ENCODE measurements around the gene REEP1. TPM values are rescaled to one million over a fixed set of nuclear protein-coding genes. Genes with fewer than 3 reads are reported as not detected.

The REEP1 gene
- polyA plus RNA-seq, 1 experiment = 0.10 TPM

DNA sequence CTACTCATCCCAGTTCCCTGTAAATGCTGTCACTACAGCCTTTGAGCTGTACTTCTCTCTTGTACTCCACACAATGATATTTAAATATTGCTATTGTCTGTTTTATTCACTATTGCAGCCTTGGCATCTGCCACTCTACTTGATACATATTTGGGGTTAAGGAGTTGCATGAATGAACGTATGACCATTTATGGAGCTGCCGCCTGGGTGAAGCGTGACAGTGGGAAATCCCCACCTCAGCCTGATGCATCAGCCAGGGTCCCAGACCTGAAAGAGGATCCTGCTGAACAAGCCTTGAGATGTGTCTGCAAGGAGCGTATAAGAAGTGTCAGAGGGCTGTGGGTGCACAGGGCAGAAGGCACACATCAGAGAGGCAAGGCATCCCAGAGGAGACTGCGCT is 99.1 kb downstream of the REEP1 start:
- Histone ChIP-seq H3K9me3 (ENCODE audit: control insufficient read depth, insufficient read depth, low read length) (no peaks in the 10 kb centered on the region), H3K27me3 (ENCODE audit: control insufficient read depth, insufficient read depth, low read length) (peaks cover 21% of the 10 kb centered on the region), H3K4me3 (ENCODE audit: low read depth, low read length) (no peak overlapping the region), H3K27ac (ENCODE audit: low read depth, low read length) (no peak overlapping the region)
- ChIA-PET CTCF (no interaction called here), POLR2A (no interaction called here)
- no peak for DNase-seq (ENCODE audit: low read depth, low spot score)
- TF ChIP-seq, protein P1, sequence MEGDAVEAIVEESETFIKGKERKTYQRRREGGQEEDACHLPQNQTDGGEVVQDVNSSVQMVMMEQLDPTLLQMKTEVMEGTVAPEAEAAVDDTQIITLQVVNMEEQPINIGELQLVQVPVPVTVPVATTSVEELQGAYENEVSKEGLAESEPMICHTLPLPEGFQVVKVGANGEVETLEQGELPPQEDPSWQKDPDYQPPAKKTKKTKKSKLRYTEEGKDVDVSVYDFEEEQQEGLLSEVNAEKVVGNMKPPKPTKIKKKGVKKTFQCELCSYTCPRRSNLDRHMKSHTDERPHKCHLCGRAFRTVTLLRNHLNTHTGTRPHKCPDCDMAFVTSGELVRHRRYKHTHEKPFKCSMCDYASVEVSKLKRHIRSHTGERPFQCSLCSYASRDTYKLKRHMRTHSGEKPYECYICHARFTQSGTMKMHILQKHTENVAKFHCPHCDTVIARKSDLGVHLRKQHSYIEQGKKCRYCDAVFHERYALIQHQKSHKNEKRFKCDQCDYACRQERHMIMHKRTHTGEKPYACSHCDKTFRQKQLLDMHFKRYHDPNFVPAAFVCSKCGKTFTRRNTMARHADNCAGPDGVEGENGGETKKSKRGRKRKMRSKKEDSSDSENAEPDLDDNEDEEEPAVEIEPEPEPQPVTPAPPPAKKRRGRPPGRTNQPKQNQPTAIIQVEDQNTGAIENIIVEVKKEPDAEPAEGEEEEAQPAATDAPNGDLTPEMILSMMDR (IDR thresholded peaks at IDR 0.05; ENCODE audit: low read depth, low read length) = no peak

DNA sequence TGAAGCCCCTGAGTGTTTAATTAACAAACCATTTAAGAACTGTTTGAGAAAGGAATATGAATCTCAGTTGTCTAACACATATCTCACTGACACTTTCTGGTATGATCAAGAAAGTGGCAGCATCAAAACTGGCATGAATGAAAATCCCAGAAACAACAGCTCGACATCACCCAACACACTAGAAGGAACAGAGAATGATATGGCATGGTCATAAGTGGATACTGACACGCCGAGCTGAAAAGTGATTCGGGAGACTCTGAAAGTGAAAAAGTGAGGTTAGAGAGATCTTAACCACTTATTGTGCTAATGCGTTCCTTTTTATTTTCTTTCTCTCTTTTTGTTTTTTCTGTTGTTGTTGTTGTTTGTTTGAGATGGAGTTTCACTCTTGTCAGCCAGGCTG is 100.3 kb downstream of the REEP1 start:
- no peak overlapping the region for H3K4me3 ChIP-seq (ENCODE audit: low read depth, low read length)
- POLR2A ChIA-PET = no interaction called here
- H3K27ac ChIP-seq (ENCODE audit: low read depth, low read length) = no peak overlapping the region
- H3K27me3 ChIP-seq (ENCODE audit: control insufficient read depth, insufficient read depth, low read length) = peaks cover 10% of the 10 kb centered on the region
- TF ChIP-seq, protein P1 (IDR thresholded peaks at IDR 0.05; ENCODE audit: low read depth, low read length) = no peak
- no peaks in the 10 kb centered on the region for H3K9me3 ChIP-seq (ENCODE audit: control insufficient read depth, insufficient read depth, low read length)
- CTCF ChIA-PET = interaction anchor here (2.1 kb wide), 1 partner anchor 16 kb away, joined by 8 read pairs; no protein-coding TSS in a partner anchor
- DNase-seq (ENCODE audit: low read depth, low spot score) = no peak

DNA sequence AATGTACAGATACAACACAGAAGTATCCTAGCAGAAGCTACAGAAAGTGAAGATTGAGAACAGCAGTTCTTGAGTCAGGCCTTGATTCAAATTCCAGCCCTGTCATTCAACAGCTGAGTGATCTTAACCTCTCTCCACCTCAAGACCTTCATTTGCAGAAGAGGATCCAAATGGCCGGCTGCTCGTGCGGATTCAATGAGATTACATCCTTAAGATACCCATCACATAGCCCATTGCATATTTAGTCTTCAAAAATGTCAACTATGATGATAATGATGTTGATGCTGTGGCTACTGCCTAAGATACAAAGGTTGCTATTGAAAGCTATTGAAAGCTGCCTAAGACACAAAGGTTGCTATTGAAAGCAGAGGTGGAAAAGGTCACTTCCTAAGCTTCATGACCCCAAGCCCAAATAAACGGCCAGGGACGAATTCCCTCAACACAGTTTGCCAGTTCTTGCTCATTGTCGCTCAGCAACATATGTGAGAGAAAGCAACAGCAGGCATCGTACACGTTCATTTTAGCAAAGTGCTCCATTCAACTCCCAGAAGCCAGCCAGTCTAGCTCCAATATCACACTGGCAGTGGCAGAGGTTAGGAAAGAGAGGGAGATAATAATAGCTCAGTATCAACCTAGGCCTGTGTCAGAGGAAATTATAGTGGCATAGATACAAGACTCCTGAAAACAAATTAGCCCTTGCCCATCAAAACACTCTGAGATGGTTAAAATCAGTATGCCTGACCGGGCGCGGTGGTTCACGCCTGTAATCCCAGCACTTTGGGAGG is 102.0 kb downstream of the REEP1 start:
- peaks cover 13% of the 10 kb centered on the region for H3K27me3 ChIP-seq (ENCODE audit: control insufficient read depth, insufficient read depth, low read length)
- H3K9me3 ChIP-seq (ENCODE audit: control insufficient read depth, insufficient read depth, low read length) = no peaks in the 10 kb centered on the region
- DNase-seq (ENCODE audit: low read depth, low spot score) = no peak
- no peak overlapping the region for H3K4me3 ChIP-seq (ENCODE audit: low read depth, low read length)
- TF ChIP-seq, protein P1 (IDR thresholded peaks at IDR 0.05; ENCODE audit: low read depth, low read length) = no peak
- POLR2A ChIA-PET = no interaction called here
- no peak overlapping the region for H3K27ac ChIP-seq (ENCODE audit: low read depth, low read length)
- CTCF ChIA-PET = interaction anchor here (2.1 kb wide), 1 partner anchor 14 kb away, joined by 8 read pairs; no protein-coding TSS in a partner anchor

- H3K9me3 ChIP-seq (ENCODE audit: control insufficient read depth, insufficient read depth, low read length) = no peaks in the 10 kb centered on the region
- ChIA-PET POLR2A (no interaction called here), CTCF (no interaction called here)
- no peak overlapping the region for H3K4me3 ChIP-seq (ENCODE audit: low read depth, low read length)
- peaks cover 5% of the 10 kb centered on the region for H3K27me3 ChIP-seq (ENCODE audit: control insufficient read depth, insufficient read depth, low read length)
- DNase-seq (ENCODE audit: low read depth, low spot score) = no peak
- TF ChIP-seq, protein P1 (IDR thresholded peaks at IDR 0.05; ENCODE audit: low read depth, low read length) = no peak
- no peak overlapping the region for H3K27ac ChIP-seq (ENCODE audit: low read depth, low read length)
Observed at GRCh38 chr2:86234563-86235131, 102.8 kb downstream of the REEP1 start.

- H3K4me3 ChIP-seq (ENCODE audit: low read depth, low read length) = no peak overlapping the region
- no peak overlapping the region for H3K27ac ChIP-seq (ENCODE audit: low read depth, low read length)
- peaks cover 5% of the 10 kb centered on the region for H3K27me3 ChIP-seq (ENCODE audit: control insufficient read depth, insufficient read depth, low read length)
- ChIA-PET CTCF (interaction anchor here (1.4 kb wide), 1 partner anchor 13 kb away, joined by 7 read pairs; no protein-coding TSS in a partner anchor), POLR2A (no interaction called here)
- TF ChIP-seq, protein P1 (IDR thresholded peaks at IDR 0.05; ENCODE audit: low read depth, low read length) = no peak
- no peaks in the 10 kb centered on the region for H3K9me3 ChIP-seq (ENCODE audit: control insufficient read depth, insufficient read depth, low read length)
- no peak for DNase-seq (ENCODE audit: low read depth, low spot score)
Observed at GRCh38 chr2:86233436-86233835, 104.0 kb downstream of the REEP1 start.
